Neural crest cell (in vitro differentiated cells): ENCODE data around the gene PPP1R36. TPM values are rescaled to one million over a fixed set of nuclear protein-coding genes. Genes with fewer than 3 reads are reported as not detected.

Source experiments
- DNase-seq: peaks from one replicate; pipeline ENCODE4 v3.0.0; 2021; ENCODE audit warnings: low read depth, mixed read lengths, low spot score
- H3K27ac Mint-ChIP-seq: one replicate; pipeline ENCODE4 v1.8.0; 2021; ENCODE audit warnings: mild to moderate bottlenecking, mixed read lengths; ENCODE audit not compliant: unreplicated experiment
- H3K27me3 Mint-ChIP-seq: 2 replicates; pipeline ENCODE4 v1.8.0; 2021; ENCODE audit warnings: low read depth, mild to moderate bottlenecking, mixed read lengths
- H3K36me3 Mint-ChIP-seq: 2 replicates; pipeline ENCODE4 v1.8.0; 2021; ENCODE audit warnings: low read depth, mild to moderate bottlenecking, mixed read lengths
- H3K4me1 Mint-ChIP-seq: 2 replicates; pipeline ENCODE4 v1.8.0; 2021; ENCODE audit warnings: mixed read lengths
- H3K4me3 Mint-ChIP-seq: one replicate; pipeline ENCODE4 v1.8.0; 2021; ENCODE audit warnings: mild to moderate bottlenecking, mixed read lengths
- H3K9me3 Mint-ChIP-seq: 2 replicates; pipeline ENCODE4 v1.8.0; 2021; ENCODE audit warnings: mixed read lengths
- CTCF ChIP-seq: fragments of 200-600 bp; sonication (generic); conservative IDR thresholded peaks from 2 replicates; pipeline ENCODE4 v1.5.0; 2021; ENCODE audit warnings: antibody characterized with exemption, mild to moderate bottlenecking
- total RNA-seq: library from RNA; stranded (reverse); gene quantifications from 2 replicates; pipeline ENCODE4 v1.2.1, GENCODE V29; 2021

The PPP1R36 gene
- total RNA-seq, 1 donor from 2014 or later: 0.33 TPM

- H3K9me3 Mint-ChIP-seq: peaks cover 8% of the 10 kb centered on the region
- peaks cover 6% of the 10 kb centered on the region for H3K36me3 Mint-ChIP-seq
- DNase-seq: no peak
- peaks cover 11% of the 10 kb centered on the region for H3K27me3 Mint-ChIP-seq
- TF ChIP-seq CTCF: no peak
- H3K4me1 Mint-ChIP-seq: peaks cover 12% of the 10 kb centered on the region
- H3K27ac Mint-ChIP-seq: no peak overlapping the region
- no peak overlapping the region for H3K4me3 Mint-ChIP-seq
Measured at GRCh38 chr14:64541972-64542835, 7.6 kb upstream of the PPP1R36 start.

- Mint-ChIP-seq H3K36me3 (peaks cover 6% of the 10 kb centered on the region), H3K27me3 (peaks cover 11% of the 10 kb centered on the region), H3K27ac (no peak overlapping the region), H3K9me3 (peaks cover 8% of the 10 kb centered on the region), H3K4me3 (no peak overlapping the region), H3K4me1 (peaks cover 12% of the 10 kb centered on the region)
- DNase-seq: no peak
- TF ChIP-seq CTCF: no peak
Measured at GRCh38 chr14:64542836-64543201, 6.9 kb upstream of the PPP1R36 start.

- H3K9me3 Mint-ChIP-seq: peaks cover 8% of the 10 kb centered on the region
- peaks cover 22% of the 10 kb centered on the region for H3K27me3 Mint-ChIP-seq
- DNase-seq: no peak
- peaks cover 6% of the 10 kb centered on the region for H3K36me3 Mint-ChIP-seq
- peaks cover 7% of the 10 kb centered on the region for H3K4me1 Mint-ChIP-seq
- H3K27ac Mint-ChIP-seq: no peak overlapping the region
- no peak overlapping the region for H3K4me3 Mint-ChIP-seq
- TF ChIP-seq CTCF: no peak
Measured at GRCh38 chr14:64544607-64545312, 5.0 kb upstream of the PPP1R36 start.

GRCh38 chr14:64549016-64549415 lies 745 bp upstream of the PPP1R36 start:
- H3K36me3 Mint-ChIP-seq: no peaks in the 10 kb centered on the region
- no peak for TF ChIP-seq CTCF
- no peak overlapping the region for H3K4me3 Mint-ChIP-seq
- H3K9me3 Mint-ChIP-seq: no peaks in the 10 kb centered on the region
- H3K27me3 Mint-ChIP-seq: peaks cover 45% of the 10 kb centered on the region
- no peak for DNase-seq
- no peaks in the 10 kb centered on the region for H3K4me1 Mint-ChIP-seq
- no peak overlapping the region for H3K27ac Mint-ChIP-seq

- H3K4me1 Mint-ChIP-seq: no peaks in the 10 kb centered on the region
Measured at GRCh38 chr14:64550621-64551333, 1.0 kb downstream of the PPP1R36 start.

More at GRCh38 chr14:64550621-64551333, 1.0 kb downstream of the PPP1R36 start:
- Mint-ChIP-seq H3K27ac (no peak overlapping the region), H3K36me3 (no peaks in the 10 kb centered on the region), H3K4me3 (peak overlapping the region; percentile 41), H3K9me3 (no peaks in the 10 kb centered on the region), H3K27me3 (peaks cover 47% of the 10 kb centered on the region)
- no peak for DNase-seq
- TF ChIP-seq CTCF: no peak
